22Rv1 (cell line): ENCODE measurements around the gene FBXO30.

Experiments
- CTCF ChIP-seq: fragments of 450-650 bp; IDR thresholded peaks from 2 replicates; pipeline ENCODE4 v1.5.1; 2017; ENCODE audit warnings: mild to moderate bottlenecking
- ZFX ChIP-seq: fragments of 450-650 bp; IDR thresholded peaks from 2 replicates; pipeline ENCODE4 v1.6.1; 2017; ENCODE audit warnings: antibody characterized with exemption, borderline replicate concordance

GRCh38 chr6:145755682-145756081 is 58.9 kb downstream of the FBXO30 start:
- no peak for TF ChIP-seq CTCF
- no peak for TF ChIP-seq ZFX
